Liver (tissue), 9 donors: Measurements from ENCODE around the gene DAPK2. TPM values are rescaled to one million over a fixed set of nuclear protein-coding genes. Genes with fewer than 3 reads are reported as not detected.

ENCODE experiments used
- DNase-seq: peaks from one replicate; pipeline ENCODE4 v3.0.0-alpha.2; 2017; ENCODE audit warnings: low spot score
- H3K27ac ChIP-seq, 2 donors: one replicate each; pipeline ENCODE4 v1.7.0; 2013; ENCODE audit warnings: inconsistent platforms in 2 of 2, low read length in 2 of 2, control low read depth in 1 of 2, low read depth in 1 of 2, mild to moderate bottlenecking in 1 of 2
- H3K27me3 ChIP-seq, 4 donors: one replicate each; pipeline versions ENCODE4 v1.6.1 to v1.7.0; 2013; ENCODE audit warnings: low read length in 3 of 4, inconsistent platforms in 1 of 4, mild to moderate bottlenecking in 1 of 4, moderate library complexity in 1 of 4; ENCODE audit not compliant: control insufficient read depth in 4 of 4, insufficient read depth in 4 of 4
- H3K36me3 ChIP-seq, 4 donors: one replicate each; pipeline versions ENCODE4 v1.6.1 to v1.7.0; 2013; ENCODE audit warnings: low read length in 3 of 4, mild to moderate bottlenecking in 3 of 4, low read depth in 1 of 4, moderate library complexity in 1 of 4; ENCODE audit not compliant: control insufficient read depth in 4 of 4, insufficient read depth in 3 of 4
- H3K4me1 ChIP-seq, 4 donors: one replicate each; pipeline versions ENCODE4 v1.6.1 to v1.7.0; 2013; ENCODE audit warnings: low read length in 3 of 4, mild to moderate bottlenecking in 3 of 4, moderate library complexity in 1 of 4; ENCODE audit not compliant: control insufficient read depth in 4 of 4, insufficient read depth in 4 of 4
- H3K4me3 ChIP-seq, 3 donors: one replicate each; pipeline versions ENCODE4 v1.6.1 to v1.7.0; 2013; ENCODE audit warnings: low read length in 3 of 3, control low read depth in 1 of 3, low read depth in 1 of 3, mild to moderate bottlenecking in 1 of 3
- H3K9ac ChIP-seq, 2 donors: one replicate each; pipeline ENCODE4 v1.7.0; 2013; ENCODE audit warnings: low read length in 2 of 2, mild to moderate bottlenecking in 2 of 2, moderate library complexity in 2 of 2, control low read depth in 1 of 2, low read depth in 1 of 2
- H3K9me3 ChIP-seq, 4 donors: one replicate each; pipeline versions ENCODE4 v1.6.1 to v1.7.0; 2013; ENCODE audit warnings: low read length in 3 of 4; ENCODE audit not compliant: control insufficient read depth in 4 of 4
- EGR1 ChIP-seq, 2 donors: IDR thresholded peaks; 2 replicates each; pipeline ENCODE4 v1.6.1; 2016 to 2018; ENCODE audit warnings: antibody characterized with exemption in 2 of 2, low read depth in 2 of 2
- FOXA1 ChIP-seq: IDR thresholded peaks from 2 replicates; pipeline ENCODE4 v1.6.1; 2016; ENCODE audit warnings: antibody characterized with exemption
- FOXA2 ChIP-seq: IDR thresholded peaks from 2 replicates; pipeline ENCODE4 v1.6.1; 2016; ENCODE audit warnings: antibody characterized with exemption
- GABPA ChIP-seq, 2 donors: IDR thresholded peaks in 1 of 2; conservative IDR thresholded peaks in 1 of 2; 2 replicates each; pipeline ENCODE4 v1.6.1; 2016; ENCODE audit warnings: antibody characterized with exemption in 2 of 2, mild to moderate bottlenecking in 1 of 2, moderate library complexity in 1 of 2
- HNF4A ChIP-seq, 2 donors: conservative IDR thresholded peaks; 2 replicates each; pipeline ENCODE4 v1.6.1; 2016; ENCODE audit warnings: antibody characterized with exemption in 2 of 2, mild to moderate bottlenecking in 2 of 2
- HNF4G ChIP-seq: IDR thresholded peaks from 2 replicates; pipeline ENCODE4 v1.6.1; 2016; ENCODE audit warnings: antibody characterized with exemption
- JUND ChIP-seq, 2 donors: IDR thresholded peaks; 2 replicates each; pipeline ENCODE4 v1.6.1; 2016; ENCODE audit warnings: antibody characterized with exemption in 2 of 2
- RAD21 ChIP-seq, 2 donors: IDR thresholded peaks; 2 replicates each; pipeline ENCODE4 v1.6.1; 2016; ENCODE audit warnings: antibody characterized with exemption in 2 of 2, mild to moderate bottlenecking in 2 of 2
- RXRA ChIP-seq, 2 donors: IDR thresholded peaks; 2 replicates each; pipeline ENCODE4 v1.6.1; 2017 to 2018; ENCODE audit warnings: antibody characterized with exemption in 2 of 2, mild to moderate bottlenecking in 1 of 2
- SP1 ChIP-seq: IDR thresholded peaks from 2 replicates; pipeline ENCODE4 v1.6.1; 2018; ENCODE audit warnings: antibody characterized with exemption, mild to moderate bottlenecking
- TAF1 ChIP-seq: conservative IDR thresholded peaks from 2 replicates; pipeline ENCODE4 v1.6.1; 2016; ENCODE audit warnings: antibody characterized with exemption, mild to moderate bottlenecking
- YY1 ChIP-seq: IDR thresholded peaks from 2 replicates; pipeline ENCODE4 v1.6.1; 2016; ENCODE audit warnings: antibody characterized with exemption, mild to moderate bottlenecking
- WGBS: extraction: QIAGEN DNeasy Blood & Tissue Kit; methylation state at CpG from one replicate; pipeline ENCODE4 v1.1.7; 2013; 5-methylcytosine and 5-hydroxymethylcytosine counted together
- polyA plus RNA-seq, 2 donors: library from polyadenylated mRNA; stranded (reverse) in 1 of 2; unstranded in 1 of 2; fragments of 200-250 nt in 1 of 2; fragments of >200 nt in 1 of 2; fragmentation: Nextera tagmentation in 1 of 2; extraction: Ambion mirVana in 1 of 2; gene quantifications; one replicate each; pipeline versions ENCODE4 v1.2.1 to v1.2.3, GENCODE V29; 2013 to 2015
- total RNA-seq, 2 donors: library from RNA; depleted of rRNA; stranded (reverse); fragments of >200 nt; gene quantifications; one replicate each; pipeline ENCODE4 v1.2.3, GENCODE V29; 2014
- TF ChIP-seq, protein P1 (sequence below): IDR thresholded peaks from 2 replicates; pipeline ENCODE4 v1.6.1; 2016; ENCODE audit warnings: antibody characterized with exemption
- TF ChIP-seq, protein P2 (sequence below): IDR thresholded peaks from 2 replicates; pipeline ENCODE4 v1.6.1; 2016; ENCODE audit warnings: antibody characterized with exemption
- TF ChIP-seq, protein P3 (sequence below): IDR thresholded peaks from 2 replicates; pipeline ENCODE4 v1.6.1; 2016; ENCODE audit warnings: antibody characterized with exemption, mild to moderate bottlenecking
- TF ChIP-seq, protein P4 (sequence below): IDR thresholded peaks from 2 replicates; pipeline ENCODE4 v1.6.1; 2016; ENCODE audit warnings: antibody characterized with exemption
- donor health status: healthy.
- donor health status: healthy.
- donor health status: healthy.
- donor health status: healthy.
- donor health status: healthy.

The DAPK2 gene
- total and polyA plus RNA-seq, 4 donors = 1.0 to 3.6 (median 1.1) TPM

DNA sequence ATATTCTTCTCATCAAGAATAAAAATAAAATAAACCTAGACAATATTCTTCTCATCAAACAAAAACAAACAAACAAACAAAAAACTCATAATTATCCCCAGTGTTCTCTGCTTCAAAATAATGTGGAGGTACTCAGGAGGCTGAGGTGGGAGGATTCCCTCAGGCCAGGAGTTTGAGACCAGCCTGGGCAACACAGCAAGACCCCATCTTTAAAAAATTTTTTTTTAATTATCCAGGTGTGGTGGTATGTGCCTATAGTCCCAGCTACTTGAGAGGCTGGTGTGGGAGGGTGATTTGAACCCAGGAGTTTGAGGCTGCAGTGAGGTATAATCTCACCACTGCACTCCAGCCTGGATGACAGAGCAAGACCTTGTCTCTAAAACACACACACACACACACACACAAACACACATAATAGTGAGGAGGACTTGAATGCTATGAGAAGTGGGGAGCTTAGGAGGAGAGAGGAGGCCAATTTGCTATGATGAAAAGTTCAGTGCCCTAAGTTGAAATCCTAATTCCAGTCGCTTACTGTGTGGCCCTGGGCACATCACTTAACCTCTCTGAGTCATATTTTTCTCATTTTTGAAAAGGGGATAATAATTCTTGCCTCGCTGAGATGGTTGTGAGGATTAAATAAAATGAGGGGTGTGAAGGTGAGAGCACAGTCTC, 176.8 kb downstream of the DAPK2 start:
- no peaks in the 10 kb centered on the region for H3K9me3 ChIP-seq
- 75% methylated on average over 2 of the region's 2 CpGs for WGBS
- H3K36me3 ChIP-seq = no peaks in the 10 kb centered on the region
- TF ChIP-seq TAF1 = no peak
- TF ChIP-seq GABPA (IDR thresholded peaks at IDR 0.05 in 1 of 2, conservative IDR thresholded peaks at IDR 0.05 in 1 of 2) = no peak
- TF ChIP-seq, protein P1, sequence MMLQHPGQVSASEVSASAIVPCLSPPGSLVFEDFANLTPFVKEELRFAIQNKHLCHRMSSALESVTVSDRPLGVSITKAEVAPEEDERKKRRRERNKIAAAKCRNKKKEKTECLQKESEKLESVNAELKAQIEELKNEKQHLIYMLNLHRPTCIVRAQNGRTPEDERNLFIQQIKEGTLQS = no peak
- TF ChIP-seq RXRA (IDR thresholded peaks at IDR 0.05) = no peak
- TF ChIP-seq, protein P2, sequence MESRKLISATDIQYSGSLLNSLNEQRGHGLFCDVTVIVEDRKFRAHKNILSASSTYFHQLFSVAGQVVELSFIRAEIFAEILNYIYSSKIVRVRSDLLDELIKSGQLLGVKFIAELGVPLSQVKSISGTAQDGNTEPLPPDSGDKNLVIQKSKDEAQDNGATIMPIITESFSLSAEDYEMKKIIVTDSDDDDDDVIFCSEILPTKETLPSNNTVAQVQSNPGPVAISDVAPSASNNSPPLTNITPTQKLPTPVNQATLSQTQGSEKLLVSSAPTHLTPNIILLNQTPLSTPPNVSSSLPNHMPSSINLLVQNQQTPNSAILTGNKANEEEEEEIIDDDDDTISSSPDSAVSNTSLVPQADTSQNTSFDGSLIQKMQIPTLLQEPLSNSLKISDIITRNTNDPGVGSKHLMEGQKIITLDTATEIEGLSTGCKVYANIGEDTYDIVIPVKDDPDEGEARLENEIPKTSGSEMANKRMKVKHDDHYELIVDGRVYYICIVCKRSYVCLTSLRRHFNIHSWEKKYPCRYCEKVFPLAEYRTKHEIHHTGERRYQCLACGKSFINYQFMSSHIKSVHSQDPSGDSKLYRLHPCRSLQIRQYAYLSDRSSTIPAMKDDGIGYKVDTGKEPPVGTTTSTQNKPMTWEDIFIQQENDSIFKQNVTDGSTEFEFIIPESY = no peak
- TF ChIP-seq YY1 = no peak
- TF ChIP-seq FOXA1 = no peak
- no peak for TF ChIP-seq SP1
- TF ChIP-seq HNF4A (conservative IDR thresholded peaks at IDR 0.05) = no peak
- TF ChIP-seq JUND (IDR thresholded peaks at IDR 0.05) = no peak
- TF ChIP-seq, protein P3, sequence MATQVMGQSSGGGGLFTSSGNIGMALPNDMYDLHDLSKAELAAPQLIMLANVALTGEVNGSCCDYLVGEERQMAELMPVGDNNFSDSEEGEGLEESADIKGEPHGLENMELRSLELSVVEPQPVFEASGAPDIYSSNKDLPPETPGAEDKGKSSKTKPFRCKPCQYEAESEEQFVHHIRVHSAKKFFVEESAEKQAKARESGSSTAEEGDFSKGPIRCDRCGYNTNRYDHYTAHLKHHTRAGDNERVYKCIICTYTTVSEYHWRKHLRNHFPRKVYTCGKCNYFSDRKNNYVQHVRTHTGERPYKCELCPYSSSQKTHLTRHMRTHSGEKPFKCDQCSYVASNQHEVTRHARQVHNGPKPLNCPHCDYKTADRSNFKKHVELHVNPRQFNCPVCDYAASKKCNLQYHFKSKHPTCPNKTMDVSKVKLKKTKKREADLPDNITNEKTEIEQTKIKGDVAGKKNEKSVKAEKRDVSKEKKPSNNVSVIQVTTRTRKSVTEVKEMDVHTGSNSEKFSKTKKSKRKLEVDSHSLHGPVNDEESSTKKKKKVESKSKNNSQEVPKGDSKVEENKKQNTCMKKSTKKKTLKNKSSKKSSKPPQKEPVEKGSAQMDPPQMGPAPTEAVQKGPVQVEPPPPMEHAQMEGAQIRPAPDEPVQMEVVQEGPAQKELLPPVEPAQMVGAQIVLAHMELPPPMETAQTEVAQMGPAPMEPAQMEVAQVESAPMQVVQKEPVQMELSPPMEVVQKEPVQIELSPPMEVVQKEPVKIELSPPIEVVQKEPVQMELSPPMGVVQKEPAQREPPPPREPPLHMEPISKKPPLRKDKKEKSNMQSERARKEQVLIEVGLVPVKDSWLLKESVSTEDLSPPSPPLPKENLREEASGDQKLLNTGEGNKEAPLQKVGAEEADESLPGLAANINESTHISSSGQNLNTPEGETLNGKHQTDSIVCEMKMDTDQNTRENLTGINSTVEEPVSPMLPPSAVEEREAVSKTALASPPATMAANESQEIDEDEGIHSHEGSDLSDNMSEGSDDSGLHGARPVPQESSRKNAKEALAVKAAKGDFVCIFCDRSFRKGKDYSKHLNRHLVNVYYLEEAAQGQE = no peak
- no peak for TF ChIP-seq FOXA2
- TF ChIP-seq EGR1 (IDR thresholded peaks at IDR 0.05; ENCODE audit: low read depth in 2 of 2) = no peak
- no peaks in the 10 kb centered on the region for H3K27me3 ChIP-seq
- no peak overlapping the region for H3K4me3 ChIP-seq
- no peak overlapping the region for H3K27ac ChIP-seq
- no peak for DNase-seq
- H3K9ac ChIP-seq = no peak overlapping the region
- H3K4me1 ChIP-seq = no peaks in the 10 kb centered on the region

DNA sequence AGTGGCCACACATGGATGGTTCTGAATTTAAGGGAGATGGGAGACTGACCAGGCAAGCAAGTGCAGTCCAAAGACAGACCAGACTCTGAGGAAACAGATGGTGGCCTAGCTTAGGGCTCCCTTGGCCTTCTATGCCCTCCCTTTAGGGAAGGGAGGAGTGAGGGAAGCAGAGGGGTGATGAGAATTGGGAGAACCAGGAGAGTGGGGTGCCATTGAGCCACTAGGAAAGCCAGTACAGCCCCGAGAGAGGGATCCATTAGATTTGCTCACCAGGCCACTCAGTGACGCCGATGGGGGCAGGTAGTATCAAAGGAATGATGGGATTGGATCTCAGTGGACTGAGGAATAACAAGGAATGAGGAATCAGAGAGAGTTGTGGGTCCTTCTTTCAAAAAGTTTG, 182.1 kb downstream of the DAPK2 start:
- H3K9ac ChIP-seq = no peak overlapping the region
- H3K27ac ChIP-seq = no peak overlapping the region
- H3K4me1 ChIP-seq = peaks cover 0 to 12% (median 3%) of the 10 kb centered on the region in 4 donors
- DNase-seq = no peak
- no peaks in the 10 kb centered on the region for H3K9me3 ChIP-seq
- no peaks in the 10 kb centered on the region for H3K27me3 ChIP-seq
- H3K4me3 ChIP-seq = no peak overlapping the region
- TF ChIP-seq HNF4G (no peak), FOXA2 (no peak), RAD21 (IDR thresholded peaks at IDR 0.05) (no peak), TAF1 (no peak), YY1 (no peak), HNF4A (conservative IDR thresholded peaks at IDR 0.05) (no peak), EGR1 (IDR thresholded peaks at IDR 0.05; ENCODE audit: low read depth in 2 of 2) (no peak), JUND (IDR thresholded peaks at IDR 0.05) (no peak), GABPA (IDR thresholded peaks at IDR 0.05 in 1 of 2, conservative IDR thresholded peaks at IDR 0.05 in 1 of 2) (no peak)
- TF ChIP-seq, protein P1 = no peak
- TF ChIP-seq, protein P2 = no peak
- TF ChIP-seq, protein P4, sequence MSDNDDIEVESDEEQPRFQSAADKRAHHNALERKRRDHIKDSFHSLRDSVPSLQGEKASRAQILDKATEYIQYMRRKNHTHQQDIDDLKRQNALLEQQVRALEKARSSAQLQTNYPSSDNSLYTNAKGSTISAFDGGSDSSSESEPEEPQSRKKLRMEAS = no peak
- H3K36me3 ChIP-seq = no peaks in the 10 kb centered on the region
- 54% methylated on average over 3 of the region's 3 CpGs for WGBS
